Activated naive CD4-positive, alpha-beta T cell treated with anti-CD3 and anti-CD28 coated beads, Interleukin-2, amount 50 U/mL, for 72 hours (primary cell): ENCODE results near the gene PLCG2. TPM values are rescaled to one million over a fixed set of nuclear protein-coding genes. Genes with fewer than 3 reads are reported as not detected.

ENCODE experiments used
- total RNA-seq, 2 donors: library from RNA; stranded (reverse); gene quantifications; one replicate each; pipeline ENCODE4 v1.2.3, GENCODE V29; 2022

The PLCG2 gene
- total RNA-seq, 2 donors from 2014 or later, result 5.7 to 8.8 TPM

Other genes starting within 250 kb of the PLCG2 start
- gene SDR42E1, start 232.2 kb downstream of the PLCG2 start, total RNA-seq, result 10 to 100 TPM in 1 of 2 donors, under 1 TPM in 1; 0.07 to 11.0 TPM